Left lung (tissue), 10 donors: ENCODE results near the gene KDM1A. TPM values are rescaled to one million over a fixed set of nuclear protein-coding genes. Genes with fewer than 3 reads are reported as not detected.
"Not testable (repeated sequence)": the region's sequence is repeated elsewhere in the genome, so short reads cannot be mapped to it uniquely, and the experiment has no call there.

Source experiments
- ATAC-seq: fragments of 200-7000 bp; cut with Tn5 transposase; one replicate; pipeline ENCODE4 v1.9.1; 2020; ENCODE audit warnings: moderate library complexity
- DNase-seq, 4 donors: peaks; one replicate each; pipeline ENCODE4 v3.0.0-alpha.2; 2013 to 2020
- H3K27ac ChIP-seq, 2 donors: fragments of 200-600 bp; sonication (generic) in 1 of 2; one replicate each; pipeline versions ENCODE4 v1.5.0 to v1.8.0; 2020 to 2021
- H3K27me3 ChIP-seq, 2 donors: fragments of 200-600 bp; sonication (generic) in 1 of 2; one replicate each; pipeline versions ENCODE4 v1.5.0 to v1.8.0; 2020 to 2021
- H3K36me3 ChIP-seq, 2 donors: fragments of 200-600 bp; sonication (generic) in 1 of 2; one replicate each; pipeline versions ENCODE4 v1.5.0 to v1.8.0; 2020 to 2021
- H3K4me1 ChIP-seq, 2 donors: fragments of 200-600 bp; one replicate each; pipeline ENCODE4 v1.8.0; 2021
- H3K4me3 ChIP-seq, 2 donors: fragments of 200-600 bp; sonication (generic) in 1 of 2; one replicate each; pipeline versions ENCODE4 v1.5.0 to v1.8.0; 2020 to 2021; ENCODE audit warnings: mild to moderate bottlenecking in 1 of 2
- H3K9me3 ChIP-seq, 2 donors: fragments of 200-600 bp; sonication (generic) in 1 of 2; one replicate each; pipeline versions ENCODE4 v1.5.0 to v1.8.0; 2020 to 2021
- intact Hi-C, 2 donors: fragments of 100-400 bp; cut with DNase I; formaldehyde crosslinking; loops; one replicate each; pipeline versions ENCODE4 v1.11.2 to v1.14.2; 2022
- polyA plus RNA-seq, 6 donors: library from polyadenylated mRNA; unstranded; fragments of 120-200 nt; gene quantifications; one replicate each; pipeline ENCODE4 v1.2.1, GENCODE V29; 2013; ENCODE audit not compliant: insufficient read length in 6 of 6
- total RNA-seq, 2 donors: library from RNA; stranded (reverse); fragmentation: NEBNext Ultra II Directional; extraction: Animal tissue kit (Norgen Biotek cat#: 25700); gene quantifications; one replicate each; pipeline ENCODE4 v1.2.1, GENCODE V29; 2021
- TF ChIP-seq, protein P1 (sequence below), 2 donors: fragments of 200-600 bp; sonication (generic) in 1 of 2; IDR thresholded peaks; one replicate each; pipeline versions ENCODE4 v1.5.0 to v1.8.0; 2021; ENCODE audit warnings: antibody characterized with exemption in 2 of 2
- donor health status: DM: no; HTN: yes; CAD: no.
- donor health status: DM: no; HTN: no; CAD: no.

The KDM1A gene
- total and polyA plus RNA-seq, 8 donors: 39.5 to 126 (median 118) TPM

- no peaks in the 10 kb centered on the region for H3K36me3 ChIP-seq
Observed at GRCh38 chr1:22976461-22977243, 42.6 kb upstream of the KDM1A start.

DNA sequence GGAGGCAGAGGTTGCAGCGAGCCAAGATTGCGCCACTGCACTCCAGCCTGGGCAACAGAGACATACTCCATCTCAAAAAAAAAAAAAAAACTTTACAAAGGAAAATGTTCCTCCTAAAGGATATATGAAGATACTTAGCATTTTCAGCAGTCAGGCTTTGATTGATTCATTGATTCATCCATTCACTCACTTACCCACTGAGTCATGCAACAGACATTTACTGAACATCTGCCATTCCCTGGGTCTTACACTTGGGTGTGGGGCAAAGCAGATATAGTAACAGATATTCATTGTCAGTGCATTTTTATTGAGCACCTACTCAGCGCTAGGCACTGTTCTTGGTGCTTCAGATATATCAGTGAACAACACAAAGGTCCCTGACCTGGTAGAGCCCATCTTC is 41.0 kb upstream of the KDM1A start:
- Histone ChIP-seq H3K4me1 (no peaks in the 10 kb centered on the region), H3K36me3 (no peaks in the 10 kb centered on the region), H3K4me3 (no peak overlapping the region), H3K9me3 (no peaks in the 10 kb centered on the region), H3K27ac (no peak overlapping the region), H3K27me3 (peaks cover 0 to 31% of the 10 kb centered on the region in 2 donors)
- ATAC-seq (no peak), DNase-seq (no peak)
- TF ChIP-seq, protein P1, sequence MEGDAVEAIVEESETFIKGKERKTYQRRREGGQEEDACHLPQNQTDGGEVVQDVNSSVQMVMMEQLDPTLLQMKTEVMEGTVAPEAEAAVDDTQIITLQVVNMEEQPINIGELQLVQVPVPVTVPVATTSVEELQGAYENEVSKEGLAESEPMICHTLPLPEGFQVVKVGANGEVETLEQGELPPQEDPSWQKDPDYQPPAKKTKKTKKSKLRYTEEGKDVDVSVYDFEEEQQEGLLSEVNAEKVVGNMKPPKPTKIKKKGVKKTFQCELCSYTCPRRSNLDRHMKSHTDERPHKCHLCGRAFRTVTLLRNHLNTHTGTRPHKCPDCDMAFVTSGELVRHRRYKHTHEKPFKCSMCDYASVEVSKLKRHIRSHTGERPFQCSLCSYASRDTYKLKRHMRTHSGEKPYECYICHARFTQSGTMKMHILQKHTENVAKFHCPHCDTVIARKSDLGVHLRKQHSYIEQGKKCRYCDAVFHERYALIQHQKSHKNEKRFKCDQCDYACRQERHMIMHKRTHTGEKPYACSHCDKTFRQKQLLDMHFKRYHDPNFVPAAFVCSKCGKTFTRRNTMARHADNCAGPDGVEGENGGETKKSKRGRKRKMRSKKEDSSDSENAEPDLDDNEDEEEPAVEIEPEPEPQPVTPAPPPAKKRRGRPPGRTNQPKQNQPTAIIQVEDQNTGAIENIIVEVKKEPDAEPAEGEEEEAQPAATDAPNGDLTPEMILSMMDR (IDR thresholded peaks at IDR 0.05): no peak
- intact Hi-C loops: loop anchor here in 1 of 2 donors (10.0 kb wide), 2 partner anchors 207 to 297 kb away; no protein-coding TSS in a partner anchor

More at GRCh38 chr1:22976461-22977243, 42.6 kb upstream of the KDM1A start:
- no peak overlapping the region for H3K4me3 ChIP-seq
- ATAC-seq (peak; percentile 99), DNase-seq (peak in 3 of 4 donors; percentile 36 to 68 (median 58))
- no peak overlapping the region for H3K27ac ChIP-seq
- no peaks in the 10 kb centered on the region for H3K4me1 ChIP-seq
- H3K9me3 ChIP-seq: no peaks in the 10 kb centered on the region
- TF ChIP-seq, protein P1 (IDR thresholded peaks at IDR 0.05): peak; percentile 48 to 53
- intact Hi-C loops: loop anchor here in 1 of 2 donors (10.0 kb wide), 2 partner anchors 208 to 298 kb away; no protein-coding TSS in a partner anchor
- peaks cover 0 to 48% of the 10 kb centered on the region in 2 donors for H3K27me3 ChIP-seq

DNA sequence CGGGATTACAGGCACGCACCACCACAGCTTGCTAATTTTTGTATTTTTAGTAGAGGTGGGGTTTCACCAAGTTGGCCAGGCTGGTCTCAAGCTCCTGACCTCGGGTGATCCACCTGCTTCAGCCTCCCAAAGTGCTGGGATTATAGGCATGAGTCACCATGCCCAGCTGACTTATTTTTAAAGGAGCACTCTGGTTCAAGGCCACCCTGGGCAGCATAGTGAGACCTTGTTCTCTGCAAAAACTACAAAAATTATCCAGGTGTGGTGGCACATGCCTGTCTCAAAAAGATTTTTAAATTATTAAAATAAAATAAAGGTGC is 38.8 kb upstream of the KDM1A start:
- ATAC-seq, DNase-seq, H3K27ac ChIP-seq, H3K9me3 ChIP-seq, intact Hi-C loops, H3K4me1 ChIP-seq, H3K36me3 ChIP-seq, H3K4me3 ChIP-seq: not testable (repeated sequence)
- peaks cover 0 to 10% of the 10 kb centered on the region in 2 donors for H3K27me3 ChIP-seq

- no peak overlapping the region for H3K27ac ChIP-seq
- TF ChIP-seq, protein P1 (IDR thresholded peaks at IDR 0.05): no peak
- H3K4me3 ChIP-seq: no peak overlapping the region
- no peaks in the 10 kb centered on the region for H3K27me3 ChIP-seq
- ATAC-seq (no peak), DNase-seq (no peak)
- no peaks in the 10 kb centered on the region for H3K4me1 ChIP-seq
- no peaks in the 10 kb centered on the region for H3K36me3 ChIP-seq
- intact Hi-C loops: no loop called here
- no peaks in the 10 kb centered on the region for H3K9me3 ChIP-seq
Observed at GRCh38 chr1:22983944-22984343, 35.3 kb upstream of the KDM1A start.

- H3K36me3 ChIP-seq, H3K27ac ChIP-seq, H3K27me3 ChIP-seq, H3K4me3 ChIP-seq, intact Hi-C loops, DNase-seq, ATAC-seq, H3K4me1 ChIP-seq: not testable (repeated sequence)
- H3K9me3 ChIP-seq: peaks cover 0 to 16% of the 10 kb centered on the region in 2 donors
Observed at GRCh38 chr1:22992384-22992783, 26.9 kb upstream of the KDM1A start.

DNA sequence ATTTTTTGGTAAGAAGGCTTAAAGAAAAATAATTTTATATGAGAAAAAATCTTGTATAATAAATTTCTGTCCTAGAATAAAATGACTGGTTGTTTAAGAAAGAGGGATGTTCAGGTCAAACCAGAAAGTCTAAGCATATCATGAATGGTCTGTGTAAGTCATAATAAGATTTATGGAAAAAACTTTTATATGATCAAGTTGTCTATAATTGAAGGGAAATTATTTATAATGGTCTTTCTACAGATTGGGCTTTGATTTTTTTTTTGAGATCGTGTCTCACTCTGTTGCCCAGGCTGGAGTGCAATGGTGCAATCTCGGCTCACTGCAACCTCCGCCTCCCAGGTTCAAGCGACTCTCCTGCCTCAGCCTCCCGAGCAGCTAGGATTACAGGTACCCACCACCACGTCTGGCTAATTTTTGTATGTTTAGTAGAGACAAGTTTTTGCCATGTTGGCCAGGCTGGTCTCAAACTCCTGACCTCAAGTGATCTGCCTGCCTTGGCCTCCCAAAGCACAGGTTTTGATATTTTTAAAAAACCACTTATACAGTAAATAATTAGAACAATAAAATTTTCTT is 26.0 kb upstream of the KDM1A start:
- H3K4me1 ChIP-seq, intact Hi-C loops, H3K27me3 ChIP-seq, ATAC-seq, H3K4me3 ChIP-seq, H3K27ac ChIP-seq, H3K36me3 ChIP-seq, DNase-seq: not testable (repeated sequence)
- peaks cover 0 to 16% of the 10 kb centered on the region in 2 donors for H3K9me3 ChIP-seq
